Fibroblast of lung (primary cell): ENCODE measurements around the gene FLNB.

Experiments used
- EZH2 ChIP-seq: IDR thresholded peaks from 2 replicates; pipeline ENCODE4 v1.5.1; 2012; ENCODE audit warnings: low read length, control low read depth, mild to moderate bottlenecking; ENCODE audit errors: missing control alignments
- TF ChIP-seq, protein P1 (sequence below), 2 donors: IDR thresholded peaks in 1 of 2; conservative IDR thresholded peaks in 1 of 2; 1 replicate in 1 of 2; 2 replicates in 1 of 2; pipeline ENCODE4 v1.5.1; 2011 to 2012; ENCODE audit warnings: low read length in 2 of 2, control low read depth in 1 of 2, inconsistent platforms in 1 of 2, low read depth in 1 of 2, mild to moderate bottlenecking in 1 of 2

DNA sequence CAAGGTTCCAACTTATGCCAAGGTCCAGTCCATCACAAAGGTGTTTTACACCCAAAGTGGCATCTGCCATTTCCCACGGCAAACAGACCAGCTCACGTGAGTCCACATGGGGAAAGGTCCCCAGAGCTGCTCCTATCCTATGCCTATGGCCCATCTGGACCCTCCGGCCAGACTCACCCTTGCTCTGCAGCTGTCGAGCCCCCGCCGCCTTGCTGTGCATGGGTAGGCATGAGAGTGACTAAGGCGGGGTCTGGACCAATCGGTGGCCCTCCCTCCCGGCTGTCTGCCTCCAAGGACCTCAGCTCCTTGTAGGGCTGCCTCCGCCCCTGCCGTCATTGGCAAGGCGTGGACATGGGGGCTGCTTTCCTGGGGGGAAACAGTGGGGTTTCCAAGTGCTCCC lies 175.7 kb downstream of the FLNB start:
- TF ChIP-seq, protein P1, sequence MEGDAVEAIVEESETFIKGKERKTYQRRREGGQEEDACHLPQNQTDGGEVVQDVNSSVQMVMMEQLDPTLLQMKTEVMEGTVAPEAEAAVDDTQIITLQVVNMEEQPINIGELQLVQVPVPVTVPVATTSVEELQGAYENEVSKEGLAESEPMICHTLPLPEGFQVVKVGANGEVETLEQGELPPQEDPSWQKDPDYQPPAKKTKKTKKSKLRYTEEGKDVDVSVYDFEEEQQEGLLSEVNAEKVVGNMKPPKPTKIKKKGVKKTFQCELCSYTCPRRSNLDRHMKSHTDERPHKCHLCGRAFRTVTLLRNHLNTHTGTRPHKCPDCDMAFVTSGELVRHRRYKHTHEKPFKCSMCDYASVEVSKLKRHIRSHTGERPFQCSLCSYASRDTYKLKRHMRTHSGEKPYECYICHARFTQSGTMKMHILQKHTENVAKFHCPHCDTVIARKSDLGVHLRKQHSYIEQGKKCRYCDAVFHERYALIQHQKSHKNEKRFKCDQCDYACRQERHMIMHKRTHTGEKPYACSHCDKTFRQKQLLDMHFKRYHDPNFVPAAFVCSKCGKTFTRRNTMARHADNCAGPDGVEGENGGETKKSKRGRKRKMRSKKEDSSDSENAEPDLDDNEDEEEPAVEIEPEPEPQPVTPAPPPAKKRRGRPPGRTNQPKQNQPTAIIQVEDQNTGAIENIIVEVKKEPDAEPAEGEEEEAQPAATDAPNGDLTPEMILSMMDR (conservative IDR thresholded peaks at IDR 0.05 in 1 of 2, IDR thresholded peaks at IDR 0.05 in 1 of 2; ENCODE audit: low read depth in 1 of 2, low read length in 2 of 2), result no peak
- TF ChIP-seq EZH2, result no peak
